Neural cell (in vitro differentiated cells): ENCODE data around the gene HLA-DRB1. TPM values are rescaled to one million over a fixed set of nuclear protein-coding genes. Genes with fewer than 3 reads are reported as not detected.

ENCODE experiments used
- H2AFZ ChIP-seq: fragments of 200-600, 300-800 bp; sonication (generic), shearing (Covaris generic); 2 replicates; pipeline ENCODE4 v1.6.0; 2014; ENCODE audit warnings: low read depth, mild to moderate bottlenecking, antibody characterized with exemption, low read length, moderate library complexity
- H3F3A ChIP-seq: fragments of 200-600 bp; shearing (Covaris generic); 2 replicates; pipeline ENCODE4 v1.6.1; 2016; ENCODE audit warnings: mild to moderate bottlenecking, moderate library complexity, mixed read lengths, antibody characterized with exemption, low read length; ENCODE audit not compliant: insufficient read depth, poor library complexity, severe bottlenecking
- H3K27ac ChIP-seq: fragments of 200-600, 300-800 bp; sonication (generic), shearing (Covaris generic); 2 replicates; pipeline ENCODE4 v1.5.1; 2014; ENCODE audit warnings: mild to moderate bottlenecking, low read length, moderate library complexity
- H3K27me3 ChIP-seq: fragments of 300-800, 200-600 bp; sonication (generic), shearing (Covaris generic); 2 replicates; pipeline ENCODE4 v1.6.0; 2014; ENCODE audit warnings: mild to moderate bottlenecking, low read depth, low read length, moderate library complexity; ENCODE audit not compliant: insufficient read depth
- H3K36me3 ChIP-seq: fragments of 300-800, 200-600 bp; sonication (generic), shearing (Covaris generic); 2 replicates; pipeline ENCODE4 v1.5.1; 2014; ENCODE audit warnings: mild to moderate bottlenecking, antibody characterized with exemption, low read length, moderate library complexity; ENCODE audit not compliant: insufficient read depth
- H3K4me2 ChIP-seq: fragments of 300-800, 200-600 bp; sonication (generic), shearing (Covaris generic); 2 replicates; pipeline ENCODE4 v1.6.0; 2014; ENCODE audit warnings: mild to moderate bottlenecking, low read length
- H3K4me3 ChIP-seq: fragments of 300-800, 200-600 bp; sonication (generic), shearing (Covaris generic); 2 replicates; pipeline ENCODE4 v1.5.1; 2014; ENCODE audit warnings: mild to moderate bottlenecking, low read length, moderate library complexity
- H3K79me2 ChIP-seq: fragments of 200-600 bp; shearing (Covaris generic); replicated peaks from 2 replicates; pipeline ENCODE4 v1.6.0; 2014; ENCODE audit warnings: mild to moderate bottlenecking, low read length, moderate library complexity; ENCODE audit not compliant: insufficient read depth
- H3K9ac ChIP-seq: fragments of 300-800, 200-600 bp; sonication (generic), shearing (Covaris generic); 2 replicates; pipeline ENCODE4 v1.6.1; 2016; ENCODE audit warnings: mild to moderate bottlenecking, low read length, mixed read lengths
- H3K9me2 ChIP-seq: fragments of 200-600 bp; shearing (Covaris generic); 2 replicates; pipeline ENCODE4 v1.6.1; 2016; ENCODE audit warnings: mild to moderate bottlenecking, low read length, mixed read lengths; ENCODE audit not compliant: insufficient read depth
- H3K9me3 ChIP-seq: fragments of 200-600, 300-800 bp; sonication (generic), shearing (Covaris generic); 2 replicates; pipeline ENCODE4 v1.6.1; 2016; ENCODE audit warnings: mild to moderate bottlenecking, mixed run types, low read length, moderate library complexity, mixed read lengths
- H4K20me1 ChIP-seq: fragments of 200-600 bp; shearing (Covaris generic); 2 replicates; pipeline ENCODE4 v1.6.1; 2016; ENCODE audit warnings: mild to moderate bottlenecking, mixed run types; ENCODE audit not compliant: insufficient read depth
- CTCF ChIP-seq: fragments of 450-650 bp; IDR thresholded peaks from 2 replicates; pipeline ENCODE4 v1.5.1; 2014; ENCODE audit warnings: antibody characterized with exemption, mild to moderate bottlenecking, moderate library complexity; ENCODE audit not compliant: poor library complexity, severe bottlenecking
- EP300 ChIP-seq: fragments of 450-650 bp; conservative IDR thresholded peaks from 2 replicates; pipeline ENCODE4 v1.6.1; 2014; ENCODE audit warnings: antibody characterized with exemption, mild to moderate bottlenecking, moderate library complexity; ENCODE audit not compliant: poor library complexity, severe bottlenecking
- EZH2 ChIP-seq: fragments of 200-600, 300-800 bp; shearing (Covaris generic), sonication (generic); IDR thresholded peaks from 2 replicates; pipeline ENCODE4 v1.6.1; 2014; ENCODE audit warnings: antibody characterized with exemption, low read length, borderline replicate concordance, mild to moderate bottlenecking; ENCODE audit not compliant: insufficient read depth, poor library complexity, severe bottlenecking
- MXI1 ChIP-seq: fragments of 450-650 bp; conservative IDR thresholded peaks from 2 replicates; pipeline ENCODE4 v1.6.1; 2014; ENCODE audit warnings: antibody characterized with exemption, mild to moderate bottlenecking; ENCODE audit not compliant: poor library complexity, severe bottlenecking
- POLR2AphosphoS5 ChIP-seq: IDR thresholded peaks from 2 replicates; pipeline ENCODE4 v1.6.1; 2012
- RAD21 ChIP-seq: fragments of 450-650 bp; conservative IDR thresholded peaks from 2 replicates; pipeline ENCODE4 v1.6.1; 2014; ENCODE audit warnings: antibody characterized with exemption, mild to moderate bottlenecking, moderate library complexity
- REST ChIP-seq: IDR thresholded peaks from 2 replicates; pipeline ENCODE4 v1.6.1; 2012; ENCODE audit warnings: borderline replicate concordance
- SMC3 ChIP-seq: fragments of 450-650 bp; conservative IDR thresholded peaks from 2 replicates; pipeline ENCODE4 v1.6.1; 2014; ENCODE audit warnings: antibody characterized with exemption, mild to moderate bottlenecking, moderate library complexity; ENCODE audit not compliant: poor library complexity
- TAF1 ChIP-seq: IDR thresholded peaks from 2 replicates; pipeline ENCODE4 v1.6.1; 2012; ENCODE audit warnings: low read depth
- polyA plus RNA-seq: library from polyadenylated mRNA; depleted of rRNA; stranded (reverse); fragments of >200 nt; gene quantifications from 2 replicates; pipeline ENCODE4 v1.2.3, GENCODE V29; 2014

HLA-DRB1 gene
- polyA plus RNA-seq, 1 donor from 2014 or later: not detected

- no peak overlapping the region for H3K4me3 ChIP-seq
- H3K9ac ChIP-seq: no peak overlapping the region
- H3K9me3 ChIP-seq: no peaks in the 10 kb centered on the region
- no peak for TF ChIP-seq EZH2
- TF ChIP-seq CTCF: no peak
- TF ChIP-seq SMC3: no peak
- no peak for TF ChIP-seq TAF1
- no peak for TF ChIP-seq MXI1
- TF ChIP-seq REST: no peak
- no peak for TF ChIP-seq POLR2AphosphoS5
- no peak for TF ChIP-seq RAD21
- no peak for TF ChIP-seq EP300
- H3K4me2 ChIP-seq: no peak overlapping the region
- H3K9me2 ChIP-seq: no peaks in the 10 kb centered on the region
- H4K20me1 ChIP-seq: no peaks in the 10 kb centered on the region
- H2AFZ ChIP-seq: no peak overlapping the region
- H3F3A ChIP-seq: no peaks in the 10 kb centered on the region
- no peaks in the 10 kb centered on the region for H3K27me3 ChIP-seq
- H3K36me3 ChIP-seq: no peaks in the 10 kb centered on the region
- H3K79me2 ChIP-seq: no peaks in the 10 kb centered on the region
- no peak overlapping the region for H3K27ac ChIP-seq
Observed at GRCh38 chr6:32559747-32560146, 29.9 kb downstream of the HLA-DRB1 start.

- TF ChIP-seq SMC3: no peak
- no peak for TF ChIP-seq MXI1
- TF ChIP-seq RAD21: no peak
- no peak for TF ChIP-seq EZH2
- no peak for TF ChIP-seq TAF1
- TF ChIP-seq POLR2AphosphoS5: no peak
- no peak for TF ChIP-seq REST
- TF ChIP-seq CTCF: no peak
- TF ChIP-seq EP300: no peak
- H3K9ac ChIP-seq: no peak overlapping the region
- H3K4me3 ChIP-seq: no peak overlapping the region
- no peaks in the 10 kb centered on the region for H3K9me2 ChIP-seq
- H3K36me3 ChIP-seq: no peaks in the 10 kb centered on the region
- H3F3A ChIP-seq: no peaks in the 10 kb centered on the region
- H4K20me1 ChIP-seq: no peaks in the 10 kb centered on the region
- no peak overlapping the region for H2AFZ ChIP-seq
- no peaks in the 10 kb centered on the region for H3K79me2 ChIP-seq
- H3K4me2 ChIP-seq: no peak overlapping the region
- no peak overlapping the region for H3K27ac ChIP-seq
- no peaks in the 10 kb centered on the region for H3K27me3 ChIP-seq
- no peaks in the 10 kb centered on the region for H3K9me3 ChIP-seq
Observed at GRCh38 chr6:32558426-32559057, 31.1 kb downstream of the HLA-DRB1 start.
